ENCODE measurements around the gene HIRIP3.

Gene HIRIP3

DNA sequence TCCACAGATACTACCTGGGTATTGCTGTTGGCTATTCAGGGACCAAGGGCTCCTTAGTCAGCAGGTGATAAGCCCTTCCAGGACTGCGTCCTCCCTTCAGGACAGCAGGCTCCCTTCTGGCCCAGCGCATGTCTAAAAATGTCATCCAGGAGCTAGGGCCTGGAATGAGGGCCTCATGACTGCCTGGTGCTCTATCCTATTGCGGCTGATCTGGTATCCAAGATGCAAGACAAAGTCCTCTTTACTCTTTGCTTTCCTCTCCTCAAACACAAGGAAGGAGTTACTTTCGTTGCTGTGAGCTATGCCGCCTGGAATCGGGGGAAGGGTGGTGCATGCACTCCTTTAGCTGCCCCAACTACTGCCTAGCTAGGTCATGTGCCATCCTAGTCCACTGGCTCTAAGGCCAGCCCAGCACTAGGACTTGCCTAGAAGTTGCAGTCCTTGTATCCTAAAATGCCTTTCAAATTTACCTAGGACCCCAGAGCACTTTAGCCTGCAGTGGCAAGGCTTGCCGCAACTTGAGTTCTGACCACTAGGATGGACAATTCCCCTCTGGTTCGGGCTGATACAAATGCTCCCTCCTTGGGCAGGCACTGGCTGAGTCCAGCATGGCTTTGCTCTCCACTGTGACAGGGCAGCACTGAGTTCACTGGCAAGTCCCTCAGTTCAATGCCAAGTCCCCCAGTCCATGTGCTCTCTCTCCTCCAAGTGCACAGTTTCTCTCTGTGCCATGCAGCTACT, 43.6 kb downstream of the HIRIP3 start:
- no peak for DNase-seq

DNA sequence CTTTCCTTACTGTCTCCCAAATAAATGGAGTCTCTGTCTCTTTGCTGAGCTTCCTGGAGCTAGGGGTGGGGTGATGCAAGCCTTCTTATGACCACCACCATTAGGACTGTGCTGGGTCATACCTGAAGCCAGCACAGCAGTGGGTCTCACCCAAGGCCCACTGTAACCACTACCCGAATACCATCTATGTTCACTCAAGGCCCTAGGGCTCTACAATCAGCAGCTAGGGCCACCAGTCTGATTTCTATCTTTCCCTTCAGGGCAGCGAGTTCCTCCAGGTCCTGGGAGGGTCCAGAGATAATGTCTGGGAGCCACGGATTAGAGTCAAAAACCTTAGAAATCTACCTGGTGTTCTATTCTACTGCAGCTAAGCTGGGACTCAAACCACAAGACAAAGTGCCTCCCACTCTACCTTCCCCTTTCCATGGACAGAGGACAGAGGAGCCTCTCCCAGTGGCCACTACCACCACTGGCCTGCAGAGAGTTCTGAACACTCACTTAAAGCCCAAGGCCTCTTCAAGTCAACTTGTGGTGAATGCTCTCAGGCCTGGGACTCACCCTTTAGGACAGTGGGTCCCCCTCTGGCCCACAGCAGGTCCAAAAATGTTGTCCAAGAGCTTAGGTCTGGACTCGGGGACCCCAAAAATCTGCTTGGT, 44.5 kb downstream of the HIRIP3 start:
- no peak for DNase-seq

- DNase-seq: no peak
Observed at GRCh38 chr16:29947897-29948296, 47.5 kb downstream of the HIRIP3 start.

DNA sequence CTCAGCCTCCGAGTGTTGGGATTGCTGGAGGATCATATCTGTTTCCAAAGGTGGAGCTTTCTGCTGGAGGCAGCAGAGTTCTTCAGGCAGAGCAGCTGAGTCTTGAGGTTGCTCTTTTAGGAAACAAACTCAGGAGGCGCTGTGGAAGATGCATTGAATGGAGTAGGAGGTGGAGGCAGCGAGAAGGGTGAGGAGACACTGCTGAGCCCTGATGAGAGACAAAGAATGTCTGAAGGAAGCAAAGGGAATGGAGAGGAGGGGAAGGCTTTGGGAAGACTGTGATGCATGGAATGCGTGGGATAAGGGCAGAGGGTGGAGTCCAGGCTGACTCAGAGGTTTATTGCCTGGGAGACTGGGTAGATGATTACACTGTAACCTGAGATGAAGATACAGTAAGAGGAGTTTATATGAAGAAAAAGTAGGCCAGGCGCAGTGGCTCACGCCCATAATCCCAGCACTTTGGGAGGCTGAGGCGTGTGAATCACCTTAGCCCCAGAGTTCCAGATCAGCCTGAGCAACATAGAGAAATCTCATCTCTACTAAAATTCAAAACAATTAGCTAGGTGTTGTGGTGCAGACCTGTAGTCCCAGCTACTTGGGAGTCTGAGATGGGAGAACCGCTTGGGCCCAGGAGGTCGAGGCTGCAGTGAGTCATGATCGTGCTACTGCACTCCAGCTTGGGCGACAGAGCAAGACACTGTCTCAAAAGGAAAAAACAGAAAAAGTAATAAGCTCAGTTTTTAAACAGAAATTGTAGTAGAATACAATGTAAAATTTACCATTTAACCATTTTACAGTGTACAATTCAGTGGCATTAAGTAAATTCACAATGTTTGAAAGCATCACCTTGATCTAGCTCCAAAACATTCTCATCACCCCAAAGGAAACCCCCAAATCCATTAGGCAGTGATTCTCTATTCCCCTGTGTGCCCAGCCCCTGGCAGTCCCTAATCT, 51.3 kb downstream of the HIRIP3 start:
- DNase-seq: no peak

Data from activated T-cell treated with anti-CD3 and anti-CD28 coated beads, Interleukin-2, amount 50 U/mL, for 1 hour (primary cell).